NCI-H1694 (cell line): Measurements from ENCODE around the gene MARF1.
"Not testable (repeated sequence)": the region's sequence is repeated elsewhere in the genome, so short reads cannot be mapped to it uniquely, and the experiment has no call there.

Source experiments
- DNase-seq: peaks from one replicate; lab custom pipeline; 2025; lab: John Stamatoyannopoulos, UW

Gene MARF1

GRCh38 chr16:15620611-15621195, 22.3 kb downstream of the MARF1 start:
- DNase-seq, result no peak

GRCh38 chr16:15618392-15618791, 24.6 kb downstream of the MARF1 start:
- DNase-seq, result no peak

- no peak for DNase-seq
Observed at GRCh38 chr16:15617901-15618300, 25.1 kb downstream of the MARF1 start.

GRCh38 chr16:15616475-15617165, 26.3 kb downstream of the MARF1 start:
- no peak for DNase-seq

GRCh38 chr16:15616012-15616411, 26.9 kb downstream of the MARF1 start:
- DNase-seq, result no peak

- no peak for DNase-seq
Observed at GRCh38 chr16:15613676-15614075, 29.3 kb downstream of the MARF1 start.

- no peak for DNase-seq
Observed at GRCh38 chr16:15611610-15612009, 31.3 kb downstream of the MARF1 start.

- DNase-seq, result no peak
Observed at GRCh38 chr16:15610369-15610871, 32.5 kb downstream of the MARF1 start.

- no peak for DNase-seq
Observed at GRCh38 chr16:15609286-15609649, 33.7 kb downstream of the MARF1 start.

GRCh38 chr16:15608398-15609285, 34.3 kb downstream of the MARF1 start:
- DNase-seq, result no peak

GRCh38 chr16:15607700-15608396, 35.1 kb downstream of the MARF1 start:
- DNase-seq, result no peak

GRCh38 chr16:15607221-15607699, 35.7 kb downstream of the MARF1 start:
- not testable (repeated sequence) for DNase-seq

GRCh38 chr16:15606518-15607220, 36.3 kb downstream of the MARF1 start:
- no peak for DNase-seq

- no peak for DNase-seq
Observed at GRCh38 chr16:15605839-15606517, 37.0 kb downstream of the MARF1 start.

GRCh38 chr16:15604460-15605440, 38.2 kb downstream of the MARF1 start:
- no peak for DNase-seq

GRCh38 chr16:15602285-15603044, 40.5 kb downstream of the MARF1 start:
- no peak for DNase-seq

GRCh38 chr16:15601212-15601879, 41.6 kb downstream of the MARF1 start:
- DNase-seq, result no peak
